HCT116 (cell line): ENCODE results near the gene GZF1.

ENCODE experiments used
- CTCF ChIP-seq, 3 experiments: fragments of 200-600 bp in 1 of 3; sonication (generic) in 1 of 3; IDR thresholded peaks in 2 of 3; conservative IDR thresholded peaks in 1 of 3; 2 replicates each; pipeline ENCODE4 v1.5.1; 2012 to 2017; ENCODE audit warnings: low read depth in 2 of 3, low read length in 2 of 3, antibody characterized with exemption in 1 of 3, borderline replicate concordance in 1 of 3, control low read depth in 1 of 3, mild to moderate bottlenecking in 1 of 3, mixed read lengths in 1 of 3, mixed run types in 1 of 3, moderate library complexity in 1 of 3; ENCODE audit not compliant: insufficient read depth in 1 of 3
- EZH2 ChIP-seq: fragments of 200-600 bp; sonication (generic); IDR thresholded peaks from 2 replicates; pipeline ENCODE4 v1.6.1; 2017; ENCODE audit warnings: antibody characterized with exemption, mixed run types
- POLR2A ChIP-seq: IDR thresholded peaks from 2 replicates; pipeline ENCODE4 v1.7.0; 2011; ENCODE audit warnings: borderline replicate concordance; ENCODE audit not compliant: insufficient read depth, insufficient read length; ENCODE audit errors: extremely low read depth

- TF ChIP-seq POLR2A (no peak), CTCF (IDR thresholded peaks at IDR 0.05 in 2 of 3, conservative IDR thresholded peaks at IDR 0.05 in 1 of 3; ENCODE audit: borderline replicate concordance in 1 of 3, insufficient read depth in 1 of 3, low read depth in 2 of 3, low read length in 2 of 3) (no peak), EZH2 (no peak)
These were observed 43.6 kb upstream of the GZF1 start for GRCh38 chr20:23318347-23318746.
